HepG2 (cell line): ENCODE measurements around the gene DAD1. TPM values are rescaled to one million over a fixed set of nuclear protein-coding genes. Genes with fewer than 3 reads are reported as not detected.
A peak's percentile ranks its signal among the peaks of the same experiment; 100 is the strongest.

Experiments used
- HNF1B ChIP-seq: sonication (generic); formaldehyde crosslinking; IDR thresholded peaks from 2 replicates; pipeline ENCODE4 v1.5.1; 2020; ENCODE audit warnings: mild to moderate bottlenecking, moderate library complexity, missing genetic modification reagents
- SIN3A ChIP-seq: IDR thresholded peaks from 2 replicates; pipeline ENCODE4 v1.6.1; 2011; ENCODE audit warnings: low read depth, mild to moderate bottlenecking, control low read depth, low read length, borderline replicate concordance
- polyA plus RNA-seq, 8 experiments: library from polyadenylated mRNA; depleted of rRNA in 3 of 8; stranded (reverse) in 7 of 8; unstranded in 1 of 8; fragments of >200 nt; fragmentation: Illumina TruSeq in 4 of 8; extraction: Trizol in 4 of 8; gene quantifications; 2 replicates each; pipeline versions ENCODE4 v1.2.1 to v1.2.3, GENCODE V29; 2011 to 2016; ENCODE audit warnings: low read depth in 4 of 8, missing spikeins in 1 of 8, mixed read lengths in 1 of 8; ENCODE audit not compliant: insufficient read depth in 1 of 8
- total RNA-seq, 5 experiments: library from RNA; depleted of rRNA; stranded (reverse); fragments of >200 nt; fragmentation: Illumina TruSeq; extraction: Trizol; gene quantifications; 2 replicates each; pipeline ENCODE4 v1.2.3, GENCODE V29; 2016; ENCODE audit warnings: low read depth in 1 of 5
- TF ChIP-seq, protein P1 (sequence below): sonication (generic); formaldehyde crosslinking; IDR thresholded peaks from 2 replicates; pipeline ENCODE4 v1.8.0; 2022; ENCODE audit warnings: mild to moderate bottlenecking, missing genetic modification reagents, moderate library complexity
- TF ChIP-seq, protein P2 (sequence below): sonication (generic); formaldehyde crosslinking; IDR thresholded peaks from 2 replicates; pipeline ENCODE4 v1.4.0; 2020; ENCODE audit warnings: missing genetic modification reagents
- TF ChIP-seq, protein P3 (sequence below): sonication (generic); formaldehyde crosslinking; IDR thresholded peaks from 2 replicates; pipeline ENCODE4 v1.4.0; 2020; ENCODE audit warnings: mild to moderate bottlenecking, missing genetic modification reagents

DAD1 gene
- total and polyA plus RNA-seq, 2 of the 13 experiments (the other 11 are each of a cell fraction or from before 2014, with no cell fraction given) = 558 to 626 TPM

GRCh38 chr14:22561661-22562579, 27.1 kb downstream of the DAD1 start (continued):
- TF ChIP-seq, protein P1, sequence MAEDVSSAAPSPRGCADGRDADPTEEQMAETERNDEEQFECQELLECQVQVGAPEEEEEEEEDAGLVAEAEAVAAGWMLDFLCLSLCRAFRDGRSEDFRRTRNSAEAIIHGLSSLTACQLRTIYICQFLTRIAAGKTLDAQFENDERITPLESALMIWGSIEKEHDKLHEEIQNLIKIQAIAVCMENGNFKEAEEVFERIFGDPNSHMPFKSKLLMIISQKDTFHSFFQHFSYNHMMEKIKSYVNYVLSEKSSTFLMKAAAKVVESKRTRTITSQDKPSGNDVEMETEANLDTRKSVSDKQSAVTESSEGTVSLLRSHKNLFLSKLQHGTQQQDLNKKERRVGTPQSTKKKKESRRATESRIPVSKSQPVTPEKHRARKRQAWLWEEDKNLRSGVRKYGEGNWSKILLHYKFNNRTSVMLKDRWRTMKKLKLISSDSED (CRISPR knock-in tag) = no peak
- TF ChIP-seq, protein P2, sequence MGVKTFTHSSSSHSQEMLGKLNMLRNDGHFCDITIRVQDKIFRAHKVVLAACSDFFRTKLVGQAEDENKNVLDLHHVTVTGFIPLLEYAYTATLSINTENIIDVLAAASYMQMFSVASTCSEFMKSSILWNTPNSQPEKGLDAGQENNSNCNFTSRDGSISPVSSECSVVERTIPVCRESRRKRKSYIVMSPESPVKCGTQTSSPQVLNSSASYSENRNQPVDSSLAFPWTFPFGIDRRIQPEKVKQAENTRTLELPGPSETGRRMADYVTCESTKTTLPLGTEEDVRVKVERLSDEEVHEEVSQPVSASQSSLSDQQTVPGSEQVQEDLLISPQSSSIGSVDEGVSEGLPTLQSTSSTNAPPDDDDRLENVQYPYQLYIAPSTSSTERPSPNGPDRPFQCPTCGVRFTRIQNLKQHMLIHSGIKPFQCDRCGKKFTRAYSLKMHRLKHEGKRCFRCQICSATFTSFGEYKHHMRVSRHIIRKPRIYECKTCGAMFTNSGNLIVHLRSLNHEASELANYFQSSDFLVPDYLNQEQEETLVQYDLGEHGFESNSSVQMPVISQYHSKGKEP (CRISPR knock-in tag) = no peak
- TF ChIP-seq SIN3A (no peak), HNF1B (CRISPR knock-in tag) (peak; percentile 76)
- TF ChIP-seq, protein P3, sequence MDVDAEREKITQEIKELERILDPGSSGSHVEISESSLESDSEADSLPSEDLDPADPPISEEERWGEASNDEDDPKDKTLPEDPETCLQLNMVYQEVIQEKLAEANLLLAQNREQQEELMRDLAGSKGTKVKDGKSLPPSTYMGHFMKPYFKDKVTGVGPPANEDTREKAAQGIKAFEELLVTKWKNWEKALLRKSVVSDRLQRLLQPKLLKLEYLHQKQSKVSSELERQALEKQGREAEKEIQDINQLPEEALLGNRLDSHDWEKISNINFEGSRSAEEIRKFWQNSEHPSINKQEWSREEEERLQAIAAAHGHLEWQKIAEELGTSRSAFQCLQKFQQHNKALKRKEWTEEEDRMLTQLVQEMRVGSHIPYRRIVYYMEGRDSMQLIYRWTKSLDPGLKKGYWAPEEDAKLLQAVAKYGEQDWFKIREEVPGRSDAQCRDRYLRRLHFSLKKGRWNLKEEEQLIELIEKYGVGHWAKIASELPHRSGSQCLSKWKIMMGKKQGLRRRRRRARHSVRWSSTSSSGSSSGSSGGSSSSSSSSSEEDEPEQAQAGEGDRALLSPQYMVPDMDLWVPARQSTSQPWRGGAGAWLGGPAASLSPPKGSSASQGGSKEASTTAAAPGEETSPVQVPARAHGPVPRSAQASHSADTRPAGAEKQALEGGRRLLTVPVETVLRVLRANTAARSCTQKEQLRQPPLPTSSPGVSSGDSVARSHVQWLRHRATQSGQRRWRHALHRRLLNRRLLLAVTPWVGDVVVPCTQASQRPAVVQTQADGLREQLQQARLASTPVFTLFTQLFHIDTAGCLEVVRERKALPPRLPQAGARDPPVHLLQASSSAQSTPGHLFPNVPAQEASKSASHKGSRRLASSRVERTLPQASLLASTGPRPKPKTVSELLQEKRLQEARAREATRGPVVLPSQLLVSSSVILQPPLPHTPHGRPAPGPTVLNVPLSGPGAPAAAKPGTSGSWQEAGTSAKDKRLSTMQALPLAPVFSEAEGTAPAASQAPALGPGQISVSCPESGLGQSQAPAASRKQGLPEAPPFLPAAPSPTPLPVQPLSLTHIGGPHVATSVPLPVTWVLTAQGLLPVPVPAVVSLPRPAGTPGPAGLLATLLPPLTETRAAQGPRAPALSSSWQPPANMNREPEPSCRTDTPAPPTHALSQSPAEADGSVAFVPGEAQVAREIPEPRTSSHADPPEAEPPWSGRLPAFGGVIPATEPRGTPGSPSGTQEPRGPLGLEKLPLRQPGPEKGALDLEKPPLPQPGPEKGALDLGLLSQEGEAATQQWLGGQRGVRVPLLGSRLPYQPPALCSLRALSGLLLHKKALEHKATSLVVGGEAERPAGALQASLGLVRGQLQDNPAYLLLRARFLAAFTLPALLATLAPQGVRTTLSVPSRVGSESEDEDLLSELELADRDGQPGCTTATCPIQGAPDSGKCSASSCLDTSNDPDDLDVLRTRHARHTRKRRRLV = peak; percentile 89
